HCEC 1CT (cell line): ENCODE measurements around the gene PARVG.

ENCODE experiments used
- DNase-seq: peaks from one replicate; pipeline ENCODE4 v3.0.0-alpha.2; 2017

Gene PARVG

GRCh38 chr22:44157916-44158618, 22.7 kb upstream of the PARVG start:
- no peak for DNase-seq

- no peak for DNase-seq
Measured at GRCh38 chr22:44158816-44159215, 21.9 kb upstream of the PARVG start.

GRCh38 chr22:44159221-44159620, 21.5 kb upstream of the PARVG start:
- no peak for DNase-seq

- DNase-seq: no peak
Measured at GRCh38 chr22:44159811-44160210, 20.9 kb upstream of the PARVG start.

GRCh38 chr22:44160421-44160820, 20.3 kb upstream of the PARVG start:
- no peak for DNase-seq

- DNase-seq: no peak
Measured at GRCh38 chr22:44161673-44162072, 19.1 kb upstream of the PARVG start.

GRCh38 chr22:44162960-44163359, 17.8 kb upstream of the PARVG start:
- no peak for DNase-seq

GRCh38 chr22:44163536-44163935, 17.2 kb upstream of the PARVG start:
- no peak for DNase-seq

GRCh38 chr22:44164031-44164430, 16.7 kb upstream of the PARVG start:
- no peak for DNase-seq

GRCh38 chr22:44165286-44165874, 15.3 kb upstream of the PARVG start:
- no peak for DNase-seq

- no peak for DNase-seq
Measured at GRCh38 chr22:44166498-44167276, 14.0 kb upstream of the PARVG start.

- DNase-seq: no peak
Measured at GRCh38 chr22:44167501-44167900, 13.2 kb upstream of the PARVG start.

- DNase-seq: no peak
Measured at GRCh38 chr22:44168206-44168605, 12.5 kb upstream of the PARVG start.

GRCh38 chr22:44170470-44170869, 10.3 kb upstream of the PARVG start:
- DNase-seq: no peak

GRCh38 chr22:44171561-44171960, 9.2 kb upstream of the PARVG start:
- no peak for DNase-seq

- DNase-seq: no peak
Measured at GRCh38 chr22:44172370-44173108, 8.2 kb upstream of the PARVG start.

- DNase-seq: no peak
Measured at GRCh38 chr22:44173154-44173553, 7.6 kb upstream of the PARVG start.

GRCh38 chr22:44175676-44176075, 5.0 kb upstream of the PARVG start:
- DNase-seq: no peak

GRCh38 chr22:44179196-44179988, 1.3 kb upstream of the PARVG start:
- DNase-seq: no peak

- no peak for DNase-seq
Measured at GRCh38 chr22:44179989-44180705, 578 bp upstream of the PARVG start.

GRCh38 chr22:44181033-44181911, 547 bp downstream of the PARVG start:
- no peak for DNase-seq
